Activated B cell treated with CpG ODN at 0.5 μM for 24 hours (primary cell): ENCODE measurements around the gene CHERP. TPM values are rescaled to one million over a fixed set of nuclear protein-coding genes. Genes with fewer than 3 reads are reported as not detected.

Experiments used
- ATAC-seq: fragments of 200-7000 bp; cut with Tn5 transposase; one replicate; pipeline ENCODE4 v1.10.0; 2021; ENCODE audit warnings: low read depth, mild to moderate bottlenecking, moderate library complexity
- CTCF ChIA-PET: fragments of 350-600 bp; sonication (Branson Sonifier 250); formaldehyde crosslinking; loops from one replicate; lab custom pipeline; 2021; ENCODE audit warnings: antibody characterized with exemption; lab: Charles Lee
- POLR2A ChIA-PET: fragments of 350-600 bp; sonication (Branson Sonifier 250); formaldehyde crosslinking; loops from one replicate; lab custom pipeline; 2021; ENCODE audit warnings: antibody characterized with exemption; lab: Charles Lee
- DNase-seq: peaks from one replicate; pipeline ENCODE4 v3.0.0; 2022
- H3K27ac Mint-ChIP-seq: one replicate; pipeline ENCODE4 v1.8.0; 2020; ENCODE audit warnings: mixed read lengths
- H3K27me3 Mint-ChIP-seq: one replicate; pipeline ENCODE4 v1.8.0; 2021; ENCODE audit warnings: mixed read lengths
- H3K36me3 Mint-ChIP-seq: one replicate; pipeline ENCODE4 v1.8.0; 2021; ENCODE audit warnings: low read depth, mixed read lengths
- H3K4me1 Mint-ChIP-seq: one replicate; pipeline ENCODE4 v1.8.0; 2021; ENCODE audit warnings: mixed read lengths
- H3K4me3 Mint-ChIP-seq: one replicate; pipeline ENCODE4 v1.8.0; 2020; ENCODE audit warnings: mild to moderate bottlenecking, mixed read lengths
- H3K9me3 Mint-ChIP-seq: one replicate; pipeline ENCODE4 v1.8.0; 2020; ENCODE audit warnings: mixed read lengths
- CTCF ChIP-seq: fragments of 200-600 bp; IDR thresholded peaks from one replicate; pipeline ENCODE4 v1.8.0; 2022; ENCODE audit warnings: antibody characterized with exemption, mild to moderate bottlenecking
- intact Hi-C: fragments of 100-400 bp; cut with micrococcal nuclease; formaldehyde crosslinking; loops from one replicate; pipeline ENCODE4 v1.15.1; 2024
- total RNA-seq: library from RNA; stranded (reverse); gene quantifications from 2 replicates; pipeline ENCODE4 v1.2.3, GENCODE V29; 2022

CHERP gene
- total RNA-seq, 1 donor from 2014 or later = 89.3 TPM

GRCh38 chr19:16530540-16531379, 11.5 kb downstream of the CHERP start:
- H3K27ac Mint-ChIP-seq = no peak overlapping the region
- no peak for DNase-seq
- CTCF ChIA-PET = no interaction called here
- no peak overlapping the region for H3K4me3 Mint-ChIP-seq
- H3K36me3 Mint-ChIP-seq = peaks cover 90% of the 10 kb centered on the region
- POLR2A ChIA-PET = no interaction called here
- H3K9me3 Mint-ChIP-seq = no peaks in the 10 kb centered on the region
- no peaks in the 10 kb centered on the region for H3K27me3 Mint-ChIP-seq
- ATAC-seq = no peak
- intact Hi-C loops = no loop called here
- no peaks in the 10 kb centered on the region for H3K4me1 Mint-ChIP-seq
- TF ChIP-seq CTCF = no peak

- DNase-seq (no peak), ATAC-seq (no peak)
- TF ChIP-seq CTCF = no peak
- Mint-ChIP-seq H3K4me3 (no peak overlapping the region), H3K27me3 (no peaks in the 10 kb centered on the region), H3K4me1 (no peaks in the 10 kb centered on the region), H3K9me3 (no peaks in the 10 kb centered on the region), H3K27ac (no peak overlapping the region), H3K36me3 (peaks cover 90% of the 10 kb centered on the region)
- ChIA-PET POLR2A (no interaction called here), CTCF (no interaction called here)
- intact Hi-C loops = no loop called here
Measured at GRCh38 chr19:16529466-16530144, 12.6 kb downstream of the CHERP start.

GRCh38 chr19:16527971-16528521, 14.2 kb downstream of the CHERP start:
- intact Hi-C loops = loop anchor here (1.0 kb wide), 2 partner anchors 84 to 243 kb away; no protein-coding TSS in a partner anchor
- ATAC-seq (peak; percentile 67), DNase-seq (no peak)
- ChIA-PET POLR2A (interaction anchor here (1.1 kb wide), 1 partner anchor 15 kb away, joined by 3 read pairs; no protein-coding TSS in a partner anchor), CTCF (interaction anchor here (2.1 kb wide), 1 partner anchor 99 kb away, joined by 7 read pairs; the partner anchor contains the start of gene MED26)
- no peaks in the 10 kb centered on the region for H3K4me1 Mint-ChIP-seq
- peaks cover 88% of the 10 kb centered on the region for H3K36me3 Mint-ChIP-seq
- no peak overlapping the region for H3K27ac Mint-ChIP-seq
- no peaks in the 10 kb centered on the region for H3K9me3 Mint-ChIP-seq
- H3K27me3 Mint-ChIP-seq = no peaks in the 10 kb centered on the region
- TF ChIP-seq CTCF = no peak
- H3K4me3 Mint-ChIP-seq = no peak overlapping the region

GRCh38 chr19:16527334-16527935, 14.8 kb downstream of the CHERP start:
- Mint-ChIP-seq H3K27ac (no peak overlapping the region), H3K4me3 (no peak overlapping the region), H3K27me3 (no peaks in the 10 kb centered on the region), H3K4me1 (no peaks in the 10 kb centered on the region), H3K36me3 (peaks cover 88% of the 10 kb centered on the region), H3K9me3 (no peaks in the 10 kb centered on the region)
- TF ChIP-seq CTCF = no peak
- ChIA-PET CTCF (interaction anchor here (2.1 kb wide), 1 partner anchor 99 kb away, joined by 7 read pairs; the partner anchor contains the start of gene MED26), POLR2A (interaction anchor here (1.3 kb wide), 1 partner anchor 8 kb away, joined by 3 read pairs; no protein-coding TSS in a partner anchor)
- ATAC-seq = no peak
- intact Hi-C loops = no loop called here
- DNase-seq = no peak
